ENCODE results near the gene SLC7A6OS. TPM values are rescaled to one million over a fixed set of nuclear protein-coding genes. Genes with fewer than 3 reads are reported as not detected.

SLC7A6OS gene
- total and polyA plus RNA-seq, 2 experiments from 2014 or later: 16.4 to 17.9 TPM

- TF ChIP-seq NANOG (IDR thresholded peaks at IDR 0.05; ENCODE audit: borderline replicate concordance) (no peak), EZH2 (IDR thresholded peaks at IDR 0.05; ENCODE audit: low read depth, unreplicated experiment) (no peak), REST (IDR thresholded peaks at IDR 0.05; ENCODE audit: unreplicated experiment) (no peak), EZH2phosphoT487 (IDR thresholded peaks at IDR 0.05; ENCODE audit: unreplicated experiment) (no peak), ETS1 (IDR thresholded peaks at IDR 0.05) (no peak), POLR2AphosphoS5 (IDR thresholded peaks at IDR 0.05; ENCODE audit: low read depth) (no peak), CREB1 (CRISPR knock-in tag; IDR thresholded peaks at IDR 0.05; ENCODE audit: low read depth) (no peak), ZNF331 (CRISPR knock-in tag; IDR thresholded peaks at IDR 0.05; ENCODE audit: low read depth) (no peak), ZNF114 (CRISPR knock-in tag; IDR thresholded peaks at IDR 0.05) (no peak), CTCF (conservative IDR thresholded peaks at IDR 0.05; ENCODE audit: low read depth in 2 of 2) (no peak), STAT1 (IDR thresholded peaks at IDR 0.05; ENCODE audit: unreplicated experiment) (no peak)
Measured at GRCh38 chr16:68274441-68274840, 36.3 kb downstream of the SLC7A6OS start (continued).

- peaks cover 29% of the 10 kb centered on the region for H3K36me3 Mint-ChIP-seq (ENCODE audit: low read depth)
- no peaks in the 10 kb centered on the region for H3K36me3 ChIP-seq (ENCODE audit: insufficient read depth)
- peaks cover 5% of the 10 kb centered on the region for H3K27me3 Mint-ChIP-seq (ENCODE audit: insufficient read depth, low read depth, poor library complexity)
- no peak for TF ChIP-seq STAT1 (IDR thresholded peaks at IDR 0.05; ENCODE audit: unreplicated experiment)
- no peak for TF ChIP-seq EZH2phosphoT487 (IDR thresholded peaks at IDR 0.05; ENCODE audit: unreplicated experiment)
- TF ChIP-seq NANOG (IDR thresholded peaks at IDR 0.05; ENCODE audit: borderline replicate concordance): no peak
- TF ChIP-seq REST (IDR thresholded peaks at IDR 0.05; ENCODE audit: unreplicated experiment): no peak
Measured at GRCh38 chr16:68273896-68274295, 36.9 kb downstream of the SLC7A6OS start.

More at GRCh38 chr16:68273896-68274295, 36.9 kb downstream of the SLC7A6OS start:
- no peaks in the 10 kb centered on the region for H3K9me2 ChIP-seq (ENCODE audit: insufficient read depth)
- peaks cover 8% of the 10 kb centered on the region for H3K4me1 ChIP-seq (ENCODE audit: insufficient read depth)
- Mint-ChIP-seq H3K9me3 (no peaks in the 10 kb centered on the region), H3K27ac (no peak overlapping the region), H3K4me3 (no peak overlapping the region), H3K4me1 (peaks cover 6% of the 10 kb centered on the region)
- ATAC-seq (no peak), DNase-seq (ENCODE audit: low spot score) (no peak)
- no peak overlapping the region for H2AFZ ChIP-seq
- peaks cover 40% of the 10 kb centered on the region for H3K79me2 ChIP-seq (replicated peaks; ENCODE audit: insufficient read depth)
- no peak overlapping the region for H3K4me2 ChIP-seq
- no peaks in the 10 kb centered on the region for H3K27me3 ChIP-seq (ENCODE audit: insufficient read depth)
- no peak overlapping the region for H3K4me3 ChIP-seq
- no peaks in the 10 kb centered on the region for H3F3A ChIP-seq (replicated peaks; ENCODE audit: low read depth)
- peaks cover 13% of the 10 kb centered on the region for H4K20me1 ChIP-seq (replicated peaks; ENCODE audit: insufficient read depth)
- H3K27ac ChIP-seq (ENCODE audit: low read depth): no peak overlapping the region
